ENCODE results near the gene SPCS3. TPM values are rescaled to one million over a fixed set of nuclear protein-coding genes. Genes with fewer than 3 reads are reported as not detected.
A peak's percentile ranks its signal among the peaks of the same experiment; 100 is the strongest.

The SPCS3 gene
- total and polyA plus RNA-seq, 2 of the 13 experiments (the other 11 are each of a cell fraction or from before 2014, with no cell fraction given): 26.3 to 57.0 TPM

- H3K9ac ChIP-seq (ENCODE audit: insufficient read depth, low read depth, low read length): no peak overlapping the region
- FAIRE-seq (no peak), DNase-seq (ENCODE audit: low spot score) (no peak), ATAC-seq (no peak)
- no peaks in the 10 kb centered on the region for H3K9me3 ChIP-seq (ENCODE audit: low read length)
- no TSS peak for BruUV-seq (replicated peaks)
- no peak overlapping the region for H2AFZ ChIP-seq (ENCODE audit: low read length)
- WGBS (ENCODE audit: low lambda C conversion rate): 2% methylated on average over 2 of the region's 2 CpGs
- no peak overlapping the region for H3K4me2 ChIP-seq (ENCODE audit: low read depth, low read length)
- intact Hi-C loops (cut with micrococcal nuclease; ENCODE audit: unreplicated experiment): no loop called here
- TF ChIP-seq MAFK (conservative IDR thresholded peaks at IDR 0.05 in 1 of 2, IDR thresholded peaks at IDR 0.05 in 1 of 2; ENCODE audit: low read length in 2 of 2) (peak; percentile 51 to 77; a peak in 3 of 4 replicates), MAFF (IDR thresholded peaks at IDR 0.05; ENCODE audit: low read depth, low read length) (peak; percentile 55), ZBTB34 (CRISPR knock-in tag; IDR thresholded peaks at IDR 0.05) (no peak)
- H4K20me1 ChIP-seq (ENCODE audit: insufficient read depth, low read length): no peaks in the 10 kb centered on the region
- H3K4me3 ChIP-seq (replicated peaks in 1 of 3; ENCODE audit: insufficient read depth in 1 of 3, low read depth in 2 of 3, low read length in 3 of 3): no peak overlapping the region
- no peak overlapping the region for H3K27ac ChIP-seq (ENCODE audit: extremely low read length, insufficient read depth, low read length)
- H3K27me3 ChIP-seq (ENCODE audit: control insufficient read depth in 1 of 2, insufficient read depth in 2 of 2, low read length in 2 of 2): no peaks in the 10 kb centered on the region
- CTCF ChIA-PET (ENCODE audit: low intra/inter-chr PET ratio, low total read pairs): no interaction called here
- in situ Hi-C loops (cut with HindIII; ENCODE audit: extremely low pct_ligation_motif_present, low pct_unique_long_range_greater_than_20kb): no loop called here
- H3K36me3 ChIP-seq (replicated peaks in 1 of 2; ENCODE audit: control insufficient read depth in 1 of 2, insufficient read depth in 2 of 2, low read length in 2 of 2): no peaks in the 10 kb centered on the region
- no peaks in the 10 kb centered on the region for H3K4me1 ChIP-seq (ENCODE audit: insufficient read depth, low read length)
- POLR2A ChIA-PET: no interaction called here
- H3K79me2 ChIP-seq (ENCODE audit: insufficient read depth, low read length): no peaks in the 10 kb centered on the region
Measured at GRCh38 chr4:176302283-176303275, 17.2 kb upstream of the SPCS3 start.

GRCh38 chr4:176303938-176304337 lies 15.8 kb upstream of the SPCS3 start:
- Histone ChIP-seq H3K4me3 (replicated peaks in 1 of 3; ENCODE audit: insufficient read depth in 1 of 3, low read depth in 2 of 3, low read length in 3 of 3) (no peak overlapping the region), H3K4me2 (ENCODE audit: low read depth, low read length) (no peak overlapping the region), H3K36me3 (replicated peaks in 1 of 2; ENCODE audit: control insufficient read depth in 1 of 2, insufficient read depth in 2 of 2, low read length in 2 of 2) (no peaks in the 10 kb centered on the region), H3K9me3 (ENCODE audit: low read length) (no peaks in the 10 kb centered on the region), H3K27me3 (ENCODE audit: control insufficient read depth in 1 of 2, insufficient read depth in 2 of 2, low read length in 2 of 2) (no peaks in the 10 kb centered on the region; a peak in 2 of 5 replicates), H3K4me1 (ENCODE audit: insufficient read depth, low read length) (no peaks in the 10 kb centered on the region), H4K20me1 (ENCODE audit: insufficient read depth, low read length) (no peaks in the 10 kb centered on the region), H3K9ac (ENCODE audit: insufficient read depth, low read depth, low read length) (no peak overlapping the region), H3K27ac (ENCODE audit: extremely low read length, insufficient read depth, low read length) (no peak overlapping the region), H2AFZ (ENCODE audit: low read length) (no peak overlapping the region), H3K79me2 (ENCODE audit: insufficient read depth, low read length) (no peaks in the 10 kb centered on the region)
- intact Hi-C loops (cut with micrococcal nuclease; ENCODE audit: unreplicated experiment) (no loop called here), in situ Hi-C loops (cut with HindIII; ENCODE audit: extremely low pct_ligation_motif_present, low pct_unique_long_range_greater_than_20kb) (no loop called here)
- ATAC-seq (no peak), DNase-seq (ENCODE audit: low spot score) (no peak), FAIRE-seq (no peak)
- BruUV-seq (replicated peaks): no TSS peak
- WGBS (ENCODE audit: low lambda C conversion rate): 0% methylated on average over 1 of the region's 1 CpG
- ChIA-PET POLR2A (no interaction called here), CTCF (ENCODE audit: low intra/inter-chr PET ratio, low total read pairs) (no interaction called here)
- TF ChIP-seq PRDM10 (CRISPR knock-in tag; IDR thresholded peaks at IDR 0.05; ENCODE audit: low read depth): no peak
- no peak for TF ChIP-seq RARA (CRISPR knock-in tag; IDR thresholded peaks at IDR 0.05)
- TF ChIP-seq ZFP90 (CRISPR knock-in tag; IDR thresholded peaks at IDR 0.05; ENCODE audit: borderline replicate concordance): no peak
- TF ChIP-seq ZBTB37 (CRISPR knock-in tag; IDR thresholded peaks at IDR 0.05): no peak
- TF ChIP-seq RBM39 (IDR thresholded peaks at IDR 0.05; ENCODE audit: low read depth, low read length, poor library complexity, severe bottlenecking): no peak
- TF ChIP-seq ZSCAN9 (CRISPR knock-in tag; IDR thresholded peaks at IDR 0.05; ENCODE audit: borderline replicate concordance): no peak
- no peak for TF ChIP-seq ONECUT2 (CRISPR knock-in tag; IDR thresholded peaks at IDR 0.05)

Data from HepG2 (cell line).